ENCODE data around the gene PPP2R5C. TPM values are rescaled to one million over a fixed set of nuclear protein-coding genes. Genes with fewer than 3 reads are reported as not detected.

PPP2R5C gene
- total and polyA plus RNA-seq, 7 experiments from 2014 or later = 155 to 449 (median 382) TPM

- Histone ChIP-seq H3K4me3 (ENCODE audit: low read length) (no peak overlapping the region), H3K27me3 (ENCODE audit: control insufficient read depth in 2 of 2, insufficient read depth in 2 of 2, low read length in 2 of 2) (no peaks in the 10 kb centered on the region), H3K9me3 (ENCODE audit: control insufficient read depth in 2 of 3, low read length in 3 of 3) (no peaks in the 10 kb centered on the region), H3K36me3 (ENCODE audit: control insufficient read depth in 2 of 3, insufficient read depth in 3 of 3, low read length in 3 of 3) (no peaks in the 10 kb centered on the region), H3K27ac (ENCODE audit: low read depth, low read length) (no peak overlapping the region), H3K4me1 (ENCODE audit: control insufficient read depth in 2 of 2, insufficient read depth in 2 of 2, low read length in 2 of 2) (peaks cover 13 to 75% of the 10 kb centered on the region in 2 donors)
- ATAC-seq (no peak), DNase-seq (no peak)
- Mint-ChIP-seq H3K4me3 (no peak overlapping the region), H3K27me3 (no peaks in the 10 kb centered on the region), H3K27ac (peak overlapping the region in 5 of 9 donors; percentile 14 to 78 (median 35)), H3K4me1 (peaks cover 10 to 63% (median 32%) of the 10 kb centered on the region in 7 donors), H3K9me3 (peaks cover 0 to 8% (median 0%) of the 10 kb centered on the region in 11 donors), H3K36me3 (peaks cover 0 to 8% (median 0%) of the 10 kb centered on the region in 5 donors)
- CTCF ChIA-PET = no interaction called here
- intact Hi-C loops (cut with micrococcal nuclease) = no loop called here
- POLR2A ChIA-PET = interaction anchor here (0.7 kb wide), 1 partner anchor 47 kb away, joined by 3 read pairs; no protein-coding TSS in a partner anchor
Observed at GRCh38 chr14:101715210-101716076, 46.1 kb upstream of the PPP2R5C start.

- ATAC-seq (no peak), DNase-seq (no peak)
- no peaks in the 10 kb centered on the region for H3K9me3 ChIP-seq (ENCODE audit: control insufficient read depth in 2 of 3, low read length in 3 of 3)
- intact Hi-C loops (cut with micrococcal nuclease) = no loop called here
- Mint-ChIP-seq H3K4me1 (peaks cover 10 to 62% (median 36%) of the 10 kb centered on the region in 7 donors), H3K9me3 (peaks cover 0 to 8% (median 0%) of the 10 kb centered on the region in 11 donors), H3K36me3 (peaks cover 0 to 8% (median 0%) of the 10 kb centered on the region in 5 donors), H3K4me3 (no peak overlapping the region), H3K27me3 (no peaks in the 10 kb centered on the region), H3K27ac (peak overlapping the region in 6 of 9 donors; percentile 5 to 84 (median 32))
- H3K4me3 ChIP-seq (ENCODE audit: low read length) = no peak overlapping the region
- ChIA-PET CTCF (no interaction called here), POLR2A (interaction anchor here (0.7 to 1.0 kb wide), 3 partner anchors 46 to 646 kb away, joined by 3 to 5 read pairs (median 3); partner anchors contain the start of genes CINP and TECPR2)
- no peaks in the 10 kb centered on the region for H3K36me3 ChIP-seq (ENCODE audit: control insufficient read depth in 2 of 3, insufficient read depth in 3 of 3, low read length in 3 of 3)
- no peaks in the 10 kb centered on the region for H3K27me3 ChIP-seq (ENCODE audit: control insufficient read depth in 2 of 2, insufficient read depth in 2 of 2, low read length in 2 of 2)
- no peak overlapping the region for H3K27ac ChIP-seq (ENCODE audit: low read depth, low read length)
- peaks cover 19 to 74% of the 10 kb centered on the region in 2 donors for H3K4me1 ChIP-seq (ENCODE audit: control insufficient read depth in 2 of 2, insufficient read depth in 2 of 2, low read length in 2 of 2)
Observed at GRCh38 chr14:101716077-101716950, 45.2 kb upstream of the PPP2R5C start.

GRCh38 chr14:101716956-101717662 is 44.4 kb upstream of the PPP2R5C start:
- Histone ChIP-seq H3K27ac (ENCODE audit: low read depth, low read length) (no peak overlapping the region), H3K4me3 (ENCODE audit: low read length) (no peak overlapping the region), H3K27me3 (ENCODE audit: control insufficient read depth in 2 of 2, insufficient read depth in 2 of 2, low read length in 2 of 2) (no peaks in the 10 kb centered on the region), H3K36me3 (ENCODE audit: control insufficient read depth in 2 of 3, insufficient read depth in 3 of 3, low read length in 3 of 3) (no peaks in the 10 kb centered on the region), H3K4me1 (ENCODE audit: control insufficient read depth in 2 of 2, insufficient read depth in 2 of 2, low read length in 2 of 2) (peaks cover 24 to 75% of the 10 kb centered on the region in 2 donors), H3K9me3 (ENCODE audit: control insufficient read depth in 2 of 3, low read length in 3 of 3) (no peaks in the 10 kb centered on the region)
- Mint-ChIP-seq H3K27me3 (no peaks in the 10 kb centered on the region), H3K4me1 (peaks cover 12 to 68% (median 44%) of the 10 kb centered on the region in 7 donors), H3K27ac (peak overlapping the region in 7 of 9 donors; percentile 5 to 84 (median 28)), H3K4me3 (no peak overlapping the region), H3K36me3 (peaks cover 0 to 8% (median 0%) of the 10 kb centered on the region in 5 donors), H3K9me3 (peaks cover 0 to 8% (median 0%) of the 10 kb centered on the region in 11 donors)
- no peak for ATAC-seq
- DNase-seq = no peak
- POLR2A ChIA-PET = interaction anchor here (0.7 to 2.9 kb wide), 3 partner anchors 10 to 646 kb away, joined by 3 to 19 read pairs (median 5); partner anchors contain the start of genes CINP and TECPR2
- CTCF ChIA-PET = interaction anchor here (1.8 kb wide), 1 partner anchor 54 kb away, joined by 4 read pairs; no protein-coding TSS in a partner anchor
- intact Hi-C loops (cut with micrococcal nuclease) = no loop called here

DNA sequence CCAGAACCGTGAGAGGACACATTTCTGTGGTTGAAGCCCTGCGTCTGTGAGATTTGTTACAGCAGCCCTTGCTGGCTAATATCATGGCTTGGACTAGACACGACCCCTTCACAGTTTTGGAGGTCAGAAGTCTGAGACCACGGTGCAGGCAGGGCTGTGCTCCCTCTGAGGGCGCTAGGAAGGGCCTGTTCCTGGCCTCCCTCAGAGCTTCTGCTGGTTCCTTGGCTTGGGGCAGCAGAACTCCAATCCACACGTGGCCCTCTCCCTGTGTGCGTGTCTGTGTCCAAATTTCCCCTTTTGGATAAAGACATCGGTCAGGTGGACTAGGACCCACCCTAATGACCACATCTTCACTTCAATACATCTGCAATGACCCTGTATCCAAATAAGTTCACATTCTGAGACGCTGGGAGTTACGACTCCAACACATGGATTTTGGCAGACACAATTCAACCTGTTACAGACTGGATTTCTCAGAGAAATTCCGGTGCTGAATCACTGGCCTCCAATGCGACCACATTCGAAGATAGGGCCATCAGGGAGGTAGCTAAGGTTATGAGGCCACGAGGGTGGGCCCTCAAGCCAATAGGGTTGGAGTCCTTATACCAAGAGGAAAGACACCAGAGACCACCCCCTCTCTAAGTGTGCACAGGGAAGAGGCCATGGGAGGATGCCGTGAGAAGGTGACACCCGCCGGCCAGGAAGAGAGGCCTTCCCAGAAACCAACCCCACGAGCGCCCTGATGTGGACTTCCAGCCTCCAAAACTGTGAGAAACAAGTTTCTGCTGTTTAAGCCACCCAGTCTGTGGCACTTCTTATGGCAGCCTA is 43.6 kb upstream of the PPP2R5C start:
- ChIA-PET POLR2A (interaction anchor here (1.0 to 2.9 kb wide), 3 partner anchors 10 to 45 kb away, joined by 3 to 19 read pairs (median 9); no protein-coding TSS in a partner anchor), CTCF (interaction anchor here (1.8 kb wide), 1 partner anchor 53 kb away, joined by 4 read pairs; no protein-coding TSS in a partner anchor)
- peaks cover 30 to 75% of the 10 kb centered on the region in 2 donors for H3K4me1 ChIP-seq (ENCODE audit: control insufficient read depth in 2 of 2, insufficient read depth in 2 of 2, low read length in 2 of 2)
- H3K4me3 ChIP-seq (ENCODE audit: low read length) = no peak overlapping the region
- H3K36me3 Mint-ChIP-seq = peaks cover 0 to 8% (median 0%) of the 10 kb centered on the region in 5 donors
- ATAC-seq (no peak), DNase-seq (no peak)
- peak overlapping the region in 7 of 9 donors; percentile 32 to 77 (median 73) for H3K27ac Mint-ChIP-seq
- H3K27me3 ChIP-seq (ENCODE audit: control insufficient read depth in 2 of 2, insufficient read depth in 2 of 2, low read length in 2 of 2) = no peaks in the 10 kb centered on the region
- H3K27me3 Mint-ChIP-seq = no peaks in the 10 kb centered on the region
- peaks cover 0 to 8% (median 0%) of the 10 kb centered on the region in 11 donors for H3K9me3 Mint-ChIP-seq
- intact Hi-C loops (cut with micrococcal nuclease) = no loop called here
- no peaks in the 10 kb centered on the region for H3K36me3 ChIP-seq (ENCODE audit: control insufficient read depth in 2 of 3, insufficient read depth in 3 of 3, low read length in 3 of 3)
- no peak overlapping the region for H3K27ac ChIP-seq (ENCODE audit: low read depth, low read length)
- peaks cover 17 to 76% (median 51%) of the 10 kb centered on the region in 7 donors for H3K4me1 Mint-ChIP-seq
- no peaks in the 10 kb centered on the region for H3K9me3 ChIP-seq (ENCODE audit: control insufficient read depth in 2 of 3, low read length in 3 of 3)
- H3K4me3 Mint-ChIP-seq = no peak overlapping the region

- no peak overlapping the region for H3K27ac ChIP-seq (ENCODE audit: low read depth, low read length)
- peaks cover 17 to 75% (median 50%) of the 10 kb centered on the region in 7 donors for H3K4me1 Mint-ChIP-seq
- no peaks in the 10 kb centered on the region for H3K9me3 ChIP-seq (ENCODE audit: control insufficient read depth in 2 of 3, low read length in 3 of 3)
- peak overlapping the region in 2 of 10 donors; percentile 23 to 32 for H3K4me3 Mint-ChIP-seq
- peaks cover 0 to 4% (median 0%) of the 10 kb centered on the region in 11 donors for H3K9me3 Mint-ChIP-seq
- DNase-seq = no peak
- peaks cover 0 to 4% (median 0%) of the 10 kb centered on the region in 5 donors for H3K36me3 Mint-ChIP-seq
- intact Hi-C loops (cut with micrococcal nuclease) = no loop called here
- H3K4me1 ChIP-seq (ENCODE audit: control insufficient read depth in 2 of 2, insufficient read depth in 2 of 2, low read length in 2 of 2) = peaks cover 34 to 74% of the 10 kb centered on the region in 2 donors
- ATAC-seq = no peak
- no peaks in the 10 kb centered on the region for H3K36me3 ChIP-seq (ENCODE audit: control insufficient read depth in 2 of 3, insufficient read depth in 3 of 3, low read length in 3 of 3)
- H3K27me3 ChIP-seq (ENCODE audit: control insufficient read depth in 2 of 2, insufficient read depth in 2 of 2, low read length in 2 of 2) = no peaks in the 10 kb centered on the region
- no peak overlapping the region for H3K4me3 ChIP-seq (ENCODE audit: low read length)
- POLR2A ChIA-PET = interaction anchor here (0.6 to 2.9 kb wide), 6 partner anchors 12 to 246 kb away, joined by 3 to 19 read pairs (median 4); no protein-coding TSS in a partner anchor
- peak overlapping the region; percentile 38 to 90 (median 83) for H3K27ac Mint-ChIP-seq
- H3K27me3 Mint-ChIP-seq = no peaks in the 10 kb centered on the region
- CTCF ChIA-PET = interaction anchor here (0.7 to 1.9 kb wide), 4 partner anchors 12 to 51 kb away, joined by 3 to 15 read pairs (median 4); no protein-coding TSS in a partner anchor
Observed at GRCh38 chr14:101719045-101719645, 42.4 kb upstream of the PPP2R5C start.

Data from naive thymus-derived CD4-positive, alpha-beta T cell (primary cell).